Ascending aorta (tissue), 2 donors: Measurements from ENCODE around the gene ZNF211. TPM values are rescaled to one million over a fixed set of nuclear protein-coding genes. Genes with fewer than 3 reads are reported as not detected.

Experiments
- DNase-seq, 2 donors: peaks; one replicate each; pipeline ENCODE4 v3.0.0-alpha.2; 2019; ENCODE audit warnings: low spot score in 2 of 2
- H3K27ac ChIP-seq, 2 donors: fragments of 200-600 bp; sonication (generic); one replicate each; pipeline ENCODE4 v1.5.1; 2016 to 2017; ENCODE audit warnings: mild to moderate bottlenecking in 1 of 2
- H3K27me3 ChIP-seq: fragments of 200-600 bp; sonication (generic); one replicate; pipeline ENCODE4 v1.5.1; 2017
- H3K36me3 ChIP-seq, 2 donors: fragments of 200-600 bp; sonication (generic); one replicate each; pipeline ENCODE4 v1.5.1; 2016
- H3K4me1 ChIP-seq, 2 donors: fragments of 200-600 bp; sonication (generic); one replicate each; pipeline ENCODE4 v1.5.1; 2016 to 2017; ENCODE audit warnings: mild to moderate bottlenecking in 1 of 2
- H3K4me3 ChIP-seq, 2 donors: fragments of 200-600 bp; sonication (generic); one replicate each; pipeline ENCODE4 v1.5.1; 2016 to 2017; ENCODE audit warnings: mild to moderate bottlenecking in 1 of 2
- H3K9me3 ChIP-seq, 2 donors: fragments of 200-600 bp; sonication (generic); one replicate each; pipeline ENCODE4 v1.5.1; 2016
- CTCF ChIP-seq, 3 experiments: fragments of 200-600 bp in 2 of 3; fragments of 450-650 bp in 1 of 3; sonication (generic) in 2 of 3; IDR thresholded peaks; one replicate each; pipeline ENCODE4 v1.5.1; 2016 to 2019; ENCODE audit warnings: antibody characterized with exemption in 3 of 3, mild to moderate bottlenecking in 1 of 3, moderate library complexity in 1 of 3
- intact Hi-C: fragments of 100-400 bp; cut with DNase I; formaldehyde crosslinking; loops from one replicate; pipeline ENCODE4 v1.15.1; 2023
- total RNA-seq: library from RNA; depleted of rRNA; stranded (reverse); fragments of >200 nt; gene quantifications from one replicate; pipeline ENCODE4 v1.1.0, GENCODE V29; 2016

ZNF211 gene
- total RNA-seq, 1 donor from 2014 or later: 9.9 TPM

- H3K9me3 ChIP-seq: peaks cover 53 to 95% of the 10 kb centered on the region in 2 donors
- intact Hi-C loops: no loop called here
- no peak for TF ChIP-seq CTCF (IDR thresholded peaks at IDR 0.05)
Measured at GRCh38 chr19:57643734-57644133, 10.8 kb downstream of the ZNF211 start.

GRCh38 chr19:57648331-57649003, 15.5 kb downstream of the ZNF211 start:
- peaks cover 0 to 1% of the 10 kb centered on the region in 2 donors for H3K36me3 ChIP-seq
- no peak overlapping the region for H3K27ac ChIP-seq
- no peak for TF ChIP-seq CTCF (IDR thresholded peaks at IDR 0.05)
- no peak overlapping the region for H3K4me3 ChIP-seq
- intact Hi-C loops: no loop called here
- DNase-seq: no peak
- H3K27me3 ChIP-seq: no peaks in the 10 kb centered on the region
- H3K9me3 ChIP-seq: peaks cover 11 to 68% of the 10 kb centered on the region in 2 donors
- H3K4me1 ChIP-seq: no peaks in the 10 kb centered on the region

More at GRCh38 chr19:57643734-57644133, 10.8 kb downstream of the ZNF211 start:
- peaks cover 39 to 47% of the 10 kb centered on the region in 2 donors for H3K36me3 ChIP-seq
- H3K4me1 ChIP-seq: no peaks in the 10 kb centered on the region
- no peaks in the 10 kb centered on the region for H3K27me3 ChIP-seq
- H3K27ac ChIP-seq: no peak overlapping the region
- H3K4me3 ChIP-seq: no peak overlapping the region
- no peak for DNase-seq

- H3K36me3 ChIP-seq: no peaks in the 10 kb centered on the region
- DNase-seq: no peak
- H3K9me3 ChIP-seq: peaks cover 0 to 55% of the 10 kb centered on the region in 2 donors
- no peak overlapping the region for H3K27ac ChIP-seq
- H3K4me1 ChIP-seq: no peaks in the 10 kb centered on the region
- no peak for TF ChIP-seq CTCF (IDR thresholded peaks at IDR 0.05)
- H3K27me3 ChIP-seq: no peaks in the 10 kb centered on the region
- intact Hi-C loops: no loop called here
- no peak overlapping the region for H3K4me3 ChIP-seq
Measured at GRCh38 chr19:57651654-57651996, 18.7 kb downstream of the ZNF211 start.

- no peak for DNase-seq
- no peak overlapping the region for H3K4me3 ChIP-seq
- H3K9me3 ChIP-seq: peaks cover 0 to 35% of the 10 kb centered on the region in 2 donors
- H3K27ac ChIP-seq: no peak overlapping the region
- H3K36me3 ChIP-seq: no peaks in the 10 kb centered on the region
- H3K27me3 ChIP-seq: no peaks in the 10 kb centered on the region
- no peaks in the 10 kb centered on the region for H3K4me1 ChIP-seq
- intact Hi-C loops: no loop called here
- TF ChIP-seq CTCF (IDR thresholded peaks at IDR 0.05): no peak
Measured at GRCh38 chr19:57653689-57654088, 20.7 kb downstream of the ZNF211 start.

- no peak for TF ChIP-seq CTCF (IDR thresholded peaks at IDR 0.05)
- H3K9me3 ChIP-seq: peaks cover 0 to 22% of the 10 kb centered on the region in 2 donors
- no peaks in the 10 kb centered on the region for H3K36me3 ChIP-seq
- no peaks in the 10 kb centered on the region for H3K27me3 ChIP-seq
- H3K4me1 ChIP-seq: no peaks in the 10 kb centered on the region
- DNase-seq: no peak
- intact Hi-C loops: no loop called here
- no peak overlapping the region for H3K27ac ChIP-seq
- H3K4me3 ChIP-seq: no peak overlapping the region
Measured at GRCh38 chr19:57655443-57655842, 22.5 kb downstream of the ZNF211 start.
